H54 (cell line): ENCODE results near the gene HSD17B3.
"Not testable (repeated sequence)": the region's sequence is repeated elsewhere in the genome, so short reads cannot be mapped to it uniquely, and the experiment has no call there.

ENCODE experiments used
- DNase-seq: peaks from one replicate; pipeline ENCODE4 v3.0.0; 2011; ENCODE audit warnings: low spot score, mixed read lengths; ENCODE audit not compliant: insufficient read length
- FAIRE-seq: peaks from 3 replicates; lab custom pipeline; 2011; peaks lifted over from hg19 to GRCh38; lab: Jason Lieb, UNC
- POLR2A ChIP-seq: IDR thresholded peaks from 2 replicates; pipeline ENCODE4 v1.6.1; 2011; ENCODE audit warnings: low read depth, mild to moderate bottlenecking, low read length

Gene HSD17B3

DNA sequence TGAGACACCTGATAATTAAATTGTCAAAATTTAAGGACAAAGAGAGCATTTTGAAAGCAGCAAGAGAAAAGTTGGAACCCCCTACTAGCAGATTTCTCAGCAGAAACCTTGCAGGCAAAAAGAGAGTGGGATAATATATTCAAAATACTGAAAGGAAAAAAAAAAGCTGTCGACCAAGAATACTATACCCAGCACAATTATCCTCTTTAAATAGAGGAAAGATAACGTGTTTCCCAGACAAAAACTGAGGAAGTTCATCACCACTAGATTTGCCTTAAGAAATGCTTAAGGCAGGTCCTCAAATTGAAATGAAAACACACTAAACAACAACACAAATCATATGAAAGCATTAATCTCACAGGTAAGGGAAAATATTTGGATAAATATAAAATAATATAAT, 27.0 kb downstream of the HSD17B3 start:
- FAIRE-seq (no peak), DNase-seq (no peak)
- TF ChIP-seq POLR2A, result no peak

DNA sequence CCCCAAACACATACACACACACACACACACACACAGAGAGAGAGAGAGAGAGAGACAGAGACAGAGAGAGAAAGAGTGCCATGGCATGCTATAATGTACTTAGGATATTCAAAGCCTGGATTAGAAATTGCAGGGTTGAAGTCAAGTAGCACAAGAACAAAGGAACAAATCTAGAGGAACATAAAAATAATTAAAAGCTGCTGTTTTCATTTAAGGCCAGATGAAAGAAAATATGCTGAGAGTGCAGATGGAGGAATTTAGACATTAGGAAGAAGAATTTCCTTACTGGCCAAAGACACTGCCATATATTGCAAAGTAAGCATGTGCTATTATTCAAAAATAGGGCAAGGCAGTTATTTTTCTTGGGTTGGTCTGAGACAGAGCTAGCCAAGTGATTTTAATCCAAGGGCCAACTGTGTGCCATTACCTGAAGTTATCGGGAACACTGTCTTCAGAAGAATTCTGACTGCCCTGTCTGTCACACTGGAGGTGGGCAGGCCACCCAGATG, 31.7 kb downstream of the HSD17B3 start:
- TF ChIP-seq POLR2A, result no peak
- FAIRE-seq, result no peak
- no peak for DNase-seq

DNA sequence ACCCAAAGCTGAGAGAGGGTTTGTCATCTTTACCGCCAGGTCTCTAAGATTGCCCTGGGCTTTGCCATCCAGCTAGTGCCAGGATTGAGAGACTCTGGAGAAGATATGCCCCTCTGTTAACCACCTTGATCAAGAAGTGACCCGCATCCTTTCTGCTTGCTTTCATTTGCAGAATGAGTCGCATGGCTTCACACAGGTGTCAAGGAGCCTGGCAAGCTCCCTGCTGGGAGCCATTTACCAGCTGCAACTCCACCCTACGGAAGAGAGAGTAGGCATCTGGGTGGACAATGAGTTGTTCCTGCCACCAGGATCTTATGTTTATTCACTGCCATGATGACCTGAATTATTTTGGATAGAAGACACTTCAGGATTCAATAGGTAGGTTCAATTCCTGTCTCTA, 43.0 kb downstream of the HSD17B3 start:
- no peak for DNase-seq
- no peak for FAIRE-seq
- no peak for TF ChIP-seq POLR2A

DNA sequence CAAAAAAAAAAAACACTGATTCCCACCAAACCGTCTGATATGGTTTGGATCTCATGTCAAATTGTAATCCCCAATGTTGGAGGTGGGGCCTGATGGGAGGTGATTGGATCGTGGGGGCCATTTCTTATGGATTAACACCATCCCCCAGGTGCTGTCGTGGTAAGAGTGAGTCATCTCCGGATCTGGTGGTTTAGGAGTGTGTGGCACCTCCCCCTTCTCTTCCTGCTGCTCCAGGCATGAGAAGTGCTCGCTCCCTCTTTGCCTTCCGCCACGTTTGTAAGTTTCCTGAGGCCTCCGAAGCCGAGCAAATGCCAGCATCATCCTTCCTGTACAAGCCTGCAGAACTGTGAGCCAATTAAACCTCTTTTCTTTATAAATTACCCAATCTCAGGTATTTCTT, 45.2 kb downstream of the HSD17B3 start:
- no peak for TF ChIP-seq POLR2A
- FAIRE-seq (no peak), DNase-seq (no peak)

DNA sequence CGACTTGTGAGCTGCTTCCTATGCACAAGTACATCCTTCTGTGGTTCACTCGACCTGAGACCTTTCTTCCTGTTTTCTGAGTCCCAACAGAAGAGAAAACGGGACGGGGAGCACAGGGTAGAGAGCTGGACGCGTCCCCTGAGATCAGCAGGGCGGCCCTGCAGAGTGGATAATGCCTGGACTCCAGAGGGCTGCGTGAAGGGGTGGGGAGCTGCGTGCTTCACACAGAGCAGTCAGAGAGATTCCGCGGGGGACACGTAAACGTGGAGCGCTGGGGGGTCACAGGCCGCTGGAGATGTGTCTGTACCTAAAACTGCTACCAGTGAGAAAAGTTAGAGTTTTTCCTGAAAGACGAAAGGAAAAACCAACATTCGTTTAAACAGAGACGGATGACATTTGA, 46.3 kb downstream of the HSD17B3 start:
- FAIRE-seq (no peak), DNase-seq (no peak)
- TF ChIP-seq POLR2A, result no peak

DNA sequence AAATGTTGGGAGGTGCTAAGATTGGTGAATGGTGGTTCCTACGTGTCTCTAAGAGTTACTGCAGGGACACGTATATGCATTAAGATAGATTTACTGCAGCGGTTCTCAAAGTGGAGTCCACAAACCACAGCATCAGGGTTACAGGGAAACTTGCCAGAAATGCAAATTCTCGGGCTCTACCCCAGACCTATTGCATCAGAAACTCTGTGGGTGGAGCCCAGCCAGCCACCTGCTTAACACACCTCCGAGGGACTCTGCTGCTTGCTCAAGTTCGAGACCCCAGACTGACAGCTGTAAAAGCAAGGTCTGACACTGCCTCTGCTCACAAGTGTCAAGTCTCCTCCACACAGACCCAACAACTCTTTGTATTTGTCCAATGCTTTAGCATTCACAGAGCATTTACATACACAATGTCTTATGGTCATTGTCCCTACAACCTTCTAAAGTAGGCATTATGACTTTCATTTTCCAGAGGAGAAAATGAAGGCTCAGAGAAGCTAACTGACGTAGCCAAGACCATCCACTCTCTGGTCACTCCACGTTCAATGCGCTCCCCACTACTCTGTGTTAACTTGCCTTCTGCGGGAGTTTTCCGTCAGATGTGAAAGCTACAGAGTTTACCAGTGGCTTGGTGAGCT, 48.8 kb downstream of the HSD17B3 start:
- DNase-seq, result no peak
- no peak for TF ChIP-seq POLR2A
- FAIRE-seq, result no peak

DNA sequence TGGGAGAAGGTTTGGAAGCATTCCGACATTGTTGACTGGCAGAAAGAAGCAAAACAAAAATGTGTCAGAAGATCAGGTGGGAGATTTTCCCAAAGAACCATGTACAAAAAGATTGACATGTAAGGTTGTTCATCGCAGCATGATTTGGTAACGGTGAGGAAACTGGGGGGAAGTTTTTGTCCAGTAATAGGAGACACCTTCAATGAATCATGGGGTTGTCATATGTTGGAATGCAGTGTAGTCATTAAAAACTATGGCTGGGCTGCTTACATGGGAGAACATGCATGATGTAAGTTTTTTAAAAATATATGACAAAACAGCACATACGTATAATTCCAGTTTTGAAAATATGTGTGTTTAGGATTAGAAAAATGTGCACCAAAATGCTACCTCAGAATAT, 50.5 kb downstream of the HSD17B3 start:
- DNase-seq (no peak), FAIRE-seq (no peak)
- no peak for TF ChIP-seq POLR2A

DNA sequence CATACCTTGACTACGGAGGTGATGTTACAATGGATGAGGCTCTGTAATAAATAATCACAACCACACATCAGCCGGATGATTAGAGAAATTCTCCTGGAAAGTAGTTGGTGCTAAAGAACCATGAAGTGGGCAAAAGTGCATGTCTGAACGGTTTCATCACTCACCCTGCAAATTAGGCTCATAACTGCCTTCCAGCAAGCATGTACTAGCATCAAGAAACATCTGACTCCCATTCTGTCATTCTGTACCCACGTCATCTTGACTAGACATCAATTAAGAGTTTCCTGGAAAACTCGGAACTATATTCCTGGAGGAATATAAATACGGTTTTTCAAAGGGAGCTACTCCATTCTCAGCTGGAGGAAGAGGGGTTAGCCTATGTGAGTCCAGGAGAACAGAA, 52.2 kb downstream of the HSD17B3 start:
- FAIRE-seq, result no peak
- TF ChIP-seq POLR2A, result no peak
- no peak for DNase-seq

DNA sequence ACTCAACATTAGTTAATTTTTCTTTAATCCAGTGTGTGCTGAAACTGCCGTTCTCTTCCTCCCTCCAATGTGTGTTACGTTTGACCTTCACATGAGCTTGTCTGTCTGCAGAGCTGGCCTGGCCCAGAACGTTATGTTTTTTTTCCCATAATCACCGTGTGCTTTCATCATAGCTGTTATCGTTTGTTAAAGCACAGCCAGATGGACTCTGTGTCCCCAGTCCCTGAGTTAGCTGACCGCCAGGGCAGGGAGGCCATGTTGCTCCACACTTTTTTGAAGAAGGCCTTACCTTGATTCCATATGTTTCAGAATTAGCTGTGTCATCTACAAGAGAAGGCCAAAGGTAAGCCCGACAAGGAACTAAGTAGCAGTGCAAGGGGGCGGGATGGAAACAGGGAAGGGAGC, 55.7 kb downstream of the HSD17B3 start:
- FAIRE-seq (no peak), DNase-seq (no peak)
- TF ChIP-seq POLR2A, result no peak

DNA sequence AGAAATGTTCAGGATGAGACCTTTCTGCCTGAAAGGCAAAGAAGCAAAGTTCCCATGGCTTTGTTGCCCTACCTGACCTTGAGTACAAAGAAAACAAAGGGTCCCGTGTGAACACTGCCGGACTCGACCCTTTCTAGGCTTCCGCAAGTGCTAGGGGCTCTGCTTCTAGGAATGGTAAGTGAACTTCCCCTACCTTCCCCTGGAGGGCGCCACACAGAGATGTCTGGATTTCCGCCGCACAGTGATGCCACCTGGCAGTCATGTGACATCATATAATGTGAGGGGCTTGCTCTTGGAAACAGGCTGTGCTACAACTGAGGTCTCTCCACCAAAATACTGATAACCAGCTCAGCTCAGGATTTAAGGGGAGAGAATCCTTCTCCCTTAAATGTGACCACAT, 56.6 kb downstream of the HSD17B3 start:
- no peak for TF ChIP-seq POLR2A
- FAIRE-seq, result no peak
- DNase-seq, result no peak

DNA sequence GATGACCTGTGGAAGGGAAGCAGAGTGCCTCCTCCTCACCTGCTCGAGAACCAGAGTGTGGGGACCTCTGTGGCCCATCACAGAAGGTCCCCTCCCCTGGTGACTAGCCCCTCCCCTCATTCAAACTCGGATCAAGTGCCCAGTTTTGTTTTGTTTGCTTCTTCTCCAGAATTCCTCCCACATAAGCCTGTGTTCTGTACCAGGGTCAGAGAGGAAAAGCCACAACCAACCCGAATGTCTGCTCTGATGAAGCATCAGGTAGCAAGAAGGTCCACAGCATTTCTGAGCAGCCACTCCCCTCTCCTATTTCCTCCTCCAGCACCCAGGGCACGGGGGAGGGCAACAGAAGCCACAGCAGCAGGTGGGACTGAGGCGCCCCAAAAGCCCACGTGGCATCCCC, 58.2 kb downstream of the HSD17B3 start:
- DNase-seq, result no peak
- no peak for TF ChIP-seq POLR2A
- FAIRE-seq, result no peak

DNA sequence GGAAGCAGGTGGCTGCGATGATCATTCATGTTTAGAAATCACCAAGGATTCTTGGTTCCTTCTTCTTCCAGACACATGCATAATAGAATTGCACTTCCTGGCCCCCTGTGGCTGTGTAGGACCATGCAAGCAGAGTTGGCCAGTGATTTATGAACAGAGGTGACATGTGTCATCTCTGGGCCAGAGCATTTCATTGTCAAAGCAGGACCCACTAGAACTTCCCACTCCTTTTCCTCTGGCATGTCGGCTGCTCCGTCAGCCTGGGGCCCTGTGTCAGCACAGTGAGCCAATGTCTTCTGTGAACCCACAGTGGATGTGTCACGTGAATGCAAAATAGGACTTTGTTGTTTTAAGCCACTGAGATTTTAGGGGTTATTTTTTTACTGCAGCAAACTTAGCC, 59.2 kb downstream of the HSD17B3 start:
- TF ChIP-seq POLR2A, result no peak
- FAIRE-seq (no peak), DNase-seq (no peak)

DNA sequence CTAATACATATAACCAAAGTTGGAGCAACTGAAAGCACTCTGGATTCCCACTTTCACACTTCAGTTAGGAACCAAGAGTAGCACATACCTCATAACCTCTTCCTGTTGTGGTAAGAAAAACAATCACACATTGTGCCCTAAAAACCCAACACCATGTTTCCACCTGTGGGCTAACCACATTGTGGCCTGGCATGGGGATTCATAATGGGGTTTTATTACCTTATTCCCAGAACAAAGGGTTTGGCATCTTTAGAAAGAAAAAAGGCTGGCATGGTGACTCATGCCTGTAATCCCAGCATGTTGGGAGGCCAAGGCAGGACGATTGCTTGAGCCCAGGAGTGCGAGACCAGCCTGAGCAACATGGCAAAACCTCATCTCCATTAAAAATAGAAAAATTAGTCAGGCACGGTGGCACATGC, 60.6 kb downstream of the HSD17B3 start:
- DNase-seq (no peak), FAIRE-seq (peak; percentile 85)

DNA sequence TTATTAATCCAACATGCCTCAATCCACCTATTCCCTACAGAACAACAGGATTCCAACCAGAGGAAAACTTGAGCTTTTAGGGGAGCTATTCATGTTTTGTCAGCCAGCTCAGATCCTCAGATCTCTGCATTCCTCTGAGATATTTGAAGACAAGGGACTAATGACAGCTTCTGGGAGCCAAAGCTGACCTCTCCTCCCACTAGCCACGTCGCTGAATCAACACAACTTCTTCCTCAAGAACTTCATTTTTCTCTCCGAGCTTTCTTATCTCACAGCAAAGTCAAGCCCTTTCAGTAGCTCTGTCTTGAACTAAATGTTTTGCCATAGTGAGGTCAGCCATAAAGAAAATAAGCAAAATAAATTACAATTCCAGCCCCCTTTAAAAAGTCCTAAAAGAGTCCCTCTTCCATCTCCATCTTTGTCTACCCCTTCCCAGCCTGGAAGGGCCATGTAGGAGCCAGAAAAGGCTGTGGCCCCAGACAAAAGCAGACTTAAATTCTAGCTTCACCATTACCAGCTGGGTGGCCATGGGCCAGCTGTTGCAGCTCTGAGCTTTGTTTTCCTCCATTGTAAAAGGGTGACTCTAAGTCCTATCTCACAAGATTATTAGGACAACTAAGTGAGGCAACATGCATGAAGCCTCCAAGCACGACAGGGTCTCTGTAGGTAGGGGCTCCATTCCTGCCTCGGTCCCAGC, 65.0 kb downstream of the HSD17B3 start:
- TF ChIP-seq POLR2A, result no peak
- no peak for FAIRE-seq
- no peak for DNase-seq

More for the DNA sequence above, 60.6 kb downstream of the HSD17B3 start:
- no peak for TF ChIP-seq POLR2A

DNA sequence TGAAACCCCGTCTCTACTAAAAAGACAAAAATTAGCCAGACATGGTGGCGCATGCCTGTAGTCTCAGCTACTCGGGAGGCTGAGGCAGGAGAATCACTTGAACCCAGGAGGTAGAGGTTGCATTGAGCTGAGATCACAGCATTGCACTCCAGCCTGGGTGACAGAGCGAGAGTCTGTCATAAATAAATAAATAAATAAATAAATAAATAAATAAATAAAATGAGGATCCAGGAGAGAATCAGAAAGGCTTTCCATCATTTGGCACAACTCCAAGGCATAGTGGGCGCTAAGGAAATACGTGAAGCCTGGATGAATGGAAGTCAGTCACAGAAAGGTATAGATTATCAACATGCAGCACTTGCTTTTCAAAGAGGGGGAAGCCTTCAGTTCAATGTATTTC, 65.6 kb downstream of the HSD17B3 start:
- FAIRE-seq, DNase-seq: not testable (repeated sequence)
